Astrocyte (in vitro differentiated cells and primary cell): ENCODE measurements around the gene KIF18A. TPM values are rescaled to one million over a fixed set of nuclear protein-coding genes. Genes with fewer than 3 reads are reported as not detected.

Experiments
- DNase-seq: peaks from one replicate; pipeline ENCODE4 v3.0.0-alpha.2; 2010; ENCODE audit warnings: low read depth
- FAIRE-seq: peaks from 2 replicates; lab custom pipeline; 2011; peaks lifted over from hg19 to GRCh38; lab: Jason Lieb, UNC
- H2AFZ ChIP-seq: 2 replicates; pipeline ENCODE4 v1.6.0; 2012; ENCODE audit warnings: low read depth, low read length, inconsistent platforms
- H3K27ac ChIP-seq: 2 replicates; pipeline ENCODE4 v1.5.1; 2011; ENCODE audit warnings: low read depth, low read length, inconsistent platforms
- H3K27me3 ChIP-seq: 2 replicates; pipeline ENCODE4 v1.6.0; 2011; ENCODE audit warnings: low read length, inconsistent platforms; ENCODE audit not compliant: insufficient read depth
- H3K36me3 ChIP-seq: 2 replicates; pipeline ENCODE4 v1.5.1; 2011; ENCODE audit warnings: low read length, inconsistent platforms; ENCODE audit not compliant: insufficient read depth
- H3K4me1 ChIP-seq: 2 replicates; pipeline ENCODE4 v1.5.1; 2011; ENCODE audit warnings: low read length, inconsistent platforms; ENCODE audit not compliant: insufficient read depth
- H3K4me2 ChIP-seq: 2 replicates; pipeline ENCODE4 v1.6.0; 2012; ENCODE audit warnings: low read length, inconsistent platforms
- H3K4me3 ChIP-seq: 2 replicates; pipeline ENCODE4 v1.5.1; 2011; ENCODE audit warnings: low read depth, mild to moderate bottlenecking, low read length, inconsistent platforms; ENCODE audit not compliant: insufficient read depth
- H3K79me2 ChIP-seq: 2 replicates; pipeline ENCODE4 v1.6.0; 2012; ENCODE audit warnings: mild to moderate bottlenecking, low read length, inconsistent platforms; ENCODE audit not compliant: insufficient read depth
- H3K9ac ChIP-seq: 2 replicates; pipeline ENCODE4 v1.6.0; 2012; ENCODE audit warnings: mild to moderate bottlenecking, low read length, inconsistent platforms
- H3K9me3 ChIP-seq: 2 replicates; pipeline ENCODE4 v1.5.1; 2012; ENCODE audit warnings: low read depth, mild to moderate bottlenecking, low read length, inconsistent platforms; ENCODE audit not compliant: insufficient read depth
- H4K20me1 ChIP-seq: 2 replicates; pipeline ENCODE4 v1.6.0; 2012; ENCODE audit warnings: low read length, inconsistent platforms; ENCODE audit not compliant: insufficient read depth
- H3K27ac Mint-ChIP-seq: one replicate; pipeline ENCODE4 v1.8.0; 2021; ENCODE audit warnings: mild to moderate bottlenecking, mixed read lengths; ENCODE audit not compliant: unreplicated experiment
- H3K27me3 Mint-ChIP-seq: one replicate; pipeline ENCODE4 v1.8.0; 2021; ENCODE audit warnings: low read depth, mixed read lengths; ENCODE audit not compliant: unreplicated experiment
- H3K36me3 Mint-ChIP-seq: one replicate; pipeline ENCODE4 v1.8.0; 2021; ENCODE audit warnings: low read depth, mixed read lengths; ENCODE audit not compliant: unreplicated experiment
- H3K4me1 Mint-ChIP-seq: one replicate; pipeline ENCODE4 v1.8.0; 2021; ENCODE audit warnings: low read depth, mixed read lengths; ENCODE audit not compliant: unreplicated experiment
- H3K4me3 Mint-ChIP-seq: one replicate; pipeline ENCODE4 v1.8.0; 2021; ENCODE audit warnings: mild to moderate bottlenecking, moderate library complexity, mixed read lengths; ENCODE audit not compliant: unreplicated experiment
- H3K9me3 Mint-ChIP-seq: one replicate; pipeline ENCODE4 v1.8.0; 2021; ENCODE audit warnings: mild to moderate bottlenecking, mixed read lengths; ENCODE audit not compliant: unreplicated experiment
- CTCF ChIP-seq: IDR thresholded peaks from 2 replicates; pipeline ENCODE4 v1.5.1; 2011; ENCODE audit warnings: low read depth, mild to moderate bottlenecking, inconsistent platforms, low read length, moderate library complexity; ENCODE audit not compliant: insufficient read depth
- EZH2 ChIP-seq: IDR thresholded peaks from 2 replicates; pipeline ENCODE4 v1.6.1; 2012; ENCODE audit warnings: mild to moderate bottlenecking, low read length, inconsistent platforms; ENCODE audit not compliant: insufficient read depth
- total RNA-seq: library from RNA; stranded (reverse); gene quantifications from 2 replicates; pipeline ENCODE4 v1.2.1, GENCODE V29; 2021

KIF18A gene
- total RNA-seq, 1 donor from 2014 or later = 3.8 TPM

- no peaks in the 10 kb centered on the region for H3K27me3 Mint-ChIP-seq
- Histone ChIP-seq H3K36me3 (no peaks in the 10 kb centered on the region), H3K4me2 (no peak overlapping the region), H3K9me3 (no peaks in the 10 kb centered on the region), H3K27ac (no peak overlapping the region), H4K20me1 (no peaks in the 10 kb centered on the region), H3K79me2 (no peaks in the 10 kb centered on the region), H2AFZ (no peak overlapping the region), H3K4me1 (no peaks in the 10 kb centered on the region), H3K4me3 (no peak overlapping the region), H3K27me3 (no peaks in the 10 kb centered on the region), H3K9ac (no peak overlapping the region)
- no peak for DNase-seq
- peaks cover 2% of the 10 kb centered on the region for H3K9me3 Mint-ChIP-seq
- no peak for FAIRE-seq
- no peak overlapping the region for H3K27ac Mint-ChIP-seq
- TF ChIP-seq CTCF (no peak), EZH2 (no peak)
- no peak overlapping the region for H3K4me3 Mint-ChIP-seq
- no peaks in the 10 kb centered on the region for H3K4me1 Mint-ChIP-seq
- H3K36me3 Mint-ChIP-seq = no peaks in the 10 kb centered on the region
Observed at GRCh38 chr11:27991736-27992135, 116.2 kb downstream of the KIF18A start.

GRCh38 chr11:27977527-27977926, 130.4 kb downstream of the KIF18A start:
- FAIRE-seq = no peak
- no peaks in the 10 kb centered on the region for H4K20me1 ChIP-seq
- Mint-ChIP-seq H3K27ac (no peak overlapping the region), H3K36me3 (no peaks in the 10 kb centered on the region), H3K27me3 (no peaks in the 10 kb centered on the region), H3K4me3 (no peak overlapping the region), H3K9me3 (no peaks in the 10 kb centered on the region), H3K4me1 (peaks cover 7% of the 10 kb centered on the region)
- H2AFZ ChIP-seq = no peak overlapping the region
- no peak overlapping the region for H3K4me3 ChIP-seq
- TF ChIP-seq EZH2 (no peak), CTCF (no peak)
- no peak overlapping the region for H3K27ac ChIP-seq
- H3K79me2 ChIP-seq = no peaks in the 10 kb centered on the region
- H3K9ac ChIP-seq = no peak overlapping the region
- no peaks in the 10 kb centered on the region for H3K27me3 ChIP-seq
- no peaks in the 10 kb centered on the region for H3K36me3 ChIP-seq
- no peak for DNase-seq
- H3K9me3 ChIP-seq = no peaks in the 10 kb centered on the region
- no peaks in the 10 kb centered on the region for H3K4me1 ChIP-seq
- no peak overlapping the region for H3K4me2 ChIP-seq

- Histone ChIP-seq H3K4me1 (no peaks in the 10 kb centered on the region), H3K9ac (no peak overlapping the region), H3K36me3 (no peaks in the 10 kb centered on the region), H3K4me3 (no peak overlapping the region), H3K79me2 (no peaks in the 10 kb centered on the region), H3K4me2 (no peak overlapping the region), H4K20me1 (no peaks in the 10 kb centered on the region), H3K27ac (no peak overlapping the region), H2AFZ (no peak overlapping the region), H3K9me3 (no peaks in the 10 kb centered on the region), H3K27me3 (no peaks in the 10 kb centered on the region)
- FAIRE-seq = peak; percentile 13
- Mint-ChIP-seq H3K9me3 (no peaks in the 10 kb centered on the region), H3K4me1 (peaks cover 9% of the 10 kb centered on the region), H3K36me3 (no peaks in the 10 kb centered on the region), H3K27ac (peak overlapping the region; percentile 73), H3K27me3 (no peaks in the 10 kb centered on the region), H3K4me3 (no peak overlapping the region)
- TF ChIP-seq EZH2 (no peak), CTCF (no peak)
- DNase-seq = peak; percentile 58
Observed at GRCh38 chr11:27977031-27977430, 130.9 kb downstream of the KIF18A start.
